ENCODE results near the gene TVP23C.

DNA sequence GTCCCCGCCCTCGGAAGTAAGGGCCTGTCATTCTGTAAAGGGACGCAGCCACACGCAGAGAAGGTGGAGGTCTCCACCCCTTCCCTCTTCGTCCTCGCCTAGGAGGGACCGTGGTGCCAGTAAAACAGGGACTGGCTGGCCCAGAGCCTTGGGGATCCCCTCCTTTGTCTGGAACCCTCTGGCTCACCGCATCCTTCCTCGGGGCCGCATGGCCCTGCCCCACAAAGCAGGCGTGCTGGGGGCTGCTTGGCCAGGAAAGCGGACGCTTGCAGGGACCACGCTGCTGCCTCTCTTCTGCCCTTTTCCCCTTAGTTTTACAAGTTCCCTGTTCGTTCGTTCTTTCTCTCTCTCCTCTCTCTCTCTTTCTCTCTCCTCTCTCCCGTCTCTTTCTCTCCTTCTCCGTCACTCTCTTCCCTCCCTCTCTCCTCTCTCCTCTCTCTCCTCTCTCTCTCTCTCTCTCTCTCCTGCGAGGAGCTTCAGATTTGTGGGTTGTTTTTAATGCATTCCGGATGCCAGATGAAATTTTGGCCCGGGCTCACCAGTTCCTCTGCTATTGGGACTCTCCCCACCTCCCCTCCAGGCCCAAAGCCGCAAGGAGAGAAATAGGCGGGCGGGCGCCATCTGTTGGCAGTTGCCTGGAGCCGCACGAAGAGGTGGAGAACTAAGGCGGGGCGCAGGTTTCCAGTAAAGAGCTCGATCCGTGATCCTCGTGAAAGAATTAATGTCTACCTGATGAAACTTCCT, 60.7 kb downstream of the TVP23C start:
- no peak for TF ChIP-seq ARNT (IDR thresholded peaks at IDR 0.05)
- TF ChIP-seq SP1 (IDR thresholded peaks at IDR 0.05): no peak

Data from HEK293T (cell line).